ENCODE measurements around the gene RARB. TPM values are rescaled to one million over a fixed set of nuclear protein-coding genes. Genes with fewer than 3 reads are reported as not detected.

Gene RARB
- total RNA-seq, 1 experiment from 2014 or later, result not detected

- no peak for ATAC-seq
- H3K36me3 ChIP-seq (ENCODE audit: low read depth, low read length), result no peaks in the 10 kb centered on the region
- CTCF ChIA-PET, result interaction anchor here (0.7 kb wide), 1 partner anchor 22 kb away, joined by 3 read pairs; no protein-coding TSS in a partner anchor
- H3K9me2 ChIP-seq (replicated peaks; ENCODE audit: low read length), result no peaks in the 10 kb centered on the region
- no peak overlapping the region for H3K27ac ChIP-seq (ENCODE audit: low read length)
- no peaks in the 10 kb centered on the region for H3F3A ChIP-seq (ENCODE audit: low read length, unreplicated experiment)
- TF ChIP-seq EZH2phosphoT487 (IDR thresholded peaks at IDR 0.05; ENCODE audit: borderline replicate concordance, low read length) (no peak), EZH2 (IDR thresholded peaks at IDR 0.05; ENCODE audit: low read length, unreplicated experiment) (no peak), CTCF (conservative IDR thresholded peaks at IDR 0.05; ENCODE audit: low read depth, low read length) (no peak)
- no peaks in the 10 kb centered on the region for H3K4me1 ChIP-seq (ENCODE audit: insufficient read depth, low read length)
- no peaks in the 10 kb centered on the region for H4K20me1 ChIP-seq (ENCODE audit: low read length)
- DNase-seq, result no peak
- H3K9me3 ChIP-seq (ENCODE audit: low read length), result no peaks in the 10 kb centered on the region
- no peak overlapping the region for H2AFZ ChIP-seq (ENCODE audit: low read length)
- H3K9ac ChIP-seq (ENCODE audit: low read length), result no peak overlapping the region
- no peaks in the 10 kb centered on the region for H3K27me3 ChIP-seq (ENCODE audit: low read length)
- intact Hi-C loops (cut with micrococcal nuclease), result no loop called here
- no TSS peak for BruUV-seq (replicated peaks)
- POLR2A ChIA-PET (ENCODE audit: unreplicated experiment), result interaction anchor here (0.6 kb wide), 1 partner anchor 9 kb away, joined by 3 read pairs; no protein-coding TSS in a partner anchor
- H3K4me3 ChIP-seq (ENCODE audit: low read length), result no peak overlapping the region
- H3K79me2 ChIP-seq (ENCODE audit: low read length), result no peaks in the 10 kb centered on the region
- H3K4me2 ChIP-seq (ENCODE audit: low read length), result no peak overlapping the region
These were observed 160.5 kb downstream of the RARB start for GRCh38 chr3:25588441-25589103.

- H3K27ac ChIP-seq (ENCODE audit: low read length), result no peak overlapping the region
- no peaks in the 10 kb centered on the region for H3K9me2 ChIP-seq (replicated peaks; ENCODE audit: low read length)
- no peak overlapping the region for H2AFZ ChIP-seq (ENCODE audit: low read length)
- CTCF ChIA-PET, result interaction anchor here (0.7 kb wide), 1 partner anchor 23 kb away, joined by 3 read pairs; no protein-coding TSS in a partner anchor
- no peak overlapping the region for H3K4me3 ChIP-seq (ENCODE audit: low read length)
- DNase-seq (peak; percentile 33), ATAC-seq (peak; percentile 31; the same call in 1 of the 2 replicates)
- BruUV-seq (replicated peaks), result no TSS peak
- H3K4me1 ChIP-seq (ENCODE audit: insufficient read depth, low read length), result no peaks in the 10 kb centered on the region
- POLR2A ChIA-PET (ENCODE audit: unreplicated experiment), result no interaction called here
- H3K9ac ChIP-seq (ENCODE audit: low read length), result no peak overlapping the region
- H3K27me3 ChIP-seq (ENCODE audit: low read length), result no peaks in the 10 kb centered on the region
- no peaks in the 10 kb centered on the region for H3K79me2 ChIP-seq (ENCODE audit: low read length)
- no peaks in the 10 kb centered on the region for H3K9me3 ChIP-seq (ENCODE audit: low read length)
- H3F3A ChIP-seq (ENCODE audit: low read length, unreplicated experiment), result no peaks in the 10 kb centered on the region
- no peak overlapping the region for H3K4me2 ChIP-seq (ENCODE audit: low read length)
- TF ChIP-seq EZH2phosphoT487 (IDR thresholded peaks at IDR 0.05; ENCODE audit: borderline replicate concordance, low read length) (no peak), CTCF (conservative IDR thresholded peaks at IDR 0.05; ENCODE audit: low read depth, low read length) (no peak), EZH2 (IDR thresholded peaks at IDR 0.05; ENCODE audit: low read length, unreplicated experiment) (no peak)
- H4K20me1 ChIP-seq (ENCODE audit: low read length), result no peaks in the 10 kb centered on the region
- no peaks in the 10 kb centered on the region for H3K36me3 ChIP-seq (ENCODE audit: low read depth, low read length)
- intact Hi-C loops (cut with micrococcal nuclease), result no loop called here
These were observed 161.2 kb downstream of the RARB start for GRCh38 chr3:25589104-25589782.

Measured in PC-3 (cell line).